Aorta (tissue), 5 donors: Measurements from ENCODE around the gene TEX9. TPM values are rescaled to one million over a fixed set of nuclear protein-coding genes. Genes with fewer than 3 reads are reported as not detected.
"Not testable (repeated sequence)": the region's sequence is repeated elsewhere in the genome, so short reads cannot be mapped to it uniquely, and the experiment has no call there.

Experiments used
- ATAC-seq: fragments of 200-7000 bp; cut with Tn5 transposase; one replicate; pipeline ENCODE4 v1.9.1; 2022; ENCODE audit warnings: moderate library complexity; ENCODE audit not compliant: low FRiP score
- DNase-seq, 2 donors: peaks; one replicate each; pipeline ENCODE4 v3.0.0-alpha.2; 2020
- H3K27ac ChIP-seq, 2 donors: one replicate each; pipeline ENCODE4 v1.5.1; 2013; ENCODE audit warnings: low read length in 2 of 2, mild to moderate bottlenecking in 2 of 2, moderate library complexity in 2 of 2, control low read depth in 1 of 2, inconsistent platforms in 1 of 2, low read depth in 1 of 2
- H3K27me3 ChIP-seq, 2 donors: one replicate each; pipeline ENCODE4 v1.6.1; 2013; ENCODE audit warnings: control low read depth in 1 of 2, low read length in 1 of 2, mild to moderate bottlenecking in 1 of 2, moderate library complexity in 1 of 2; ENCODE audit not compliant: insufficient read depth in 2 of 2, control insufficient read depth in 1 of 2
- H3K36me3 ChIP-seq, 2 donors: one replicate each; pipeline ENCODE4 v1.6.1; 2013; ENCODE audit warnings: control low read depth in 1 of 2, low read length in 1 of 2, mild to moderate bottlenecking in 1 of 2; ENCODE audit not compliant: insufficient read depth in 2 of 2, control insufficient read depth in 1 of 2
- H3K4me1 ChIP-seq, 2 donors: one replicate each; pipeline ENCODE4 v1.6.1; 2013; ENCODE audit warnings: low read length in 2 of 2, control low read depth in 1 of 2, mild to moderate bottlenecking in 1 of 2, moderate library complexity in 1 of 2; ENCODE audit not compliant: insufficient read depth in 2 of 2, control insufficient read depth in 1 of 2
- H3K4me3 ChIP-seq, 2 donors: one replicate each; pipeline ENCODE4 v1.5.1; 2013; ENCODE audit warnings: low read length in 2 of 2, control low read depth in 1 of 2, mild to moderate bottlenecking in 1 of 2
- H3K9me3 ChIP-seq: one replicate; pipeline ENCODE4 v1.6.1; 2013; ENCODE audit warnings: mild to moderate bottlenecking, low read length; ENCODE audit not compliant: control insufficient read depth
- WGBS, 2 donors: extraction: QIAGEN DNeasy Blood & Tissue Kit; methylation state at CpG; one replicate each; pipeline ENCODE4 v1.1.7; 2013; 5-methylcytosine and 5-hydroxymethylcytosine counted together
- intact Hi-C, 2 donors: fragments of 100-400 bp; cut with DNase I; formaldehyde crosslinking; loops; one replicate each; pipeline versions ENCODE4 v1.14.2 to v1.15.0; 2022
- polyA plus RNA-seq, 2 donors: library from polyadenylated mRNA; stranded (reverse); fragments of 200-250 nt; gene quantifications; one replicate each; pipeline ENCODE4 v1.2.3, GENCODE V29; 2013
- total RNA-seq, 2 donors: library from RNA; stranded (reverse); fragmentation: NEBNext Ultra II Directional; extraction: Animal tissue kit (Norgen Biotek cat#: 25700); gene quantifications; one replicate each; pipeline ENCODE4 v1.2.1, GENCODE V29; 2021
- donor health status: healthy with polysubstance abuse.
- donor health status: Bipolar disorder and iron deficiency.
- donor health status: DM: no; HTN: no; CAD: no.
- donor health status: DM: no; HTN: no; CAD: no.
- donor health status: DM: yes; HTN: yes; CAD: no.

TEX9 gene
- total and polyA plus RNA-seq, 4 donors: 3.9 to 6.5 (median 5.6) TPM

- Histone ChIP-seq H3K36me3 (no peaks in the 10 kb centered on the region), H3K9me3 (no peaks in the 10 kb centered on the region), H3K27me3 (no peaks in the 10 kb centered on the region), H3K4me1 (no peaks in the 10 kb centered on the region), H3K27ac (no peak overlapping the region), H3K4me3 (no peak overlapping the region)
- 73 to 84% methylated on average over 2 of the region's 2 CpGs for WGBS, 2 donors
- DNase-seq (no peak), ATAC-seq (no peak)
- intact Hi-C loops: no loop called here
These were observed 6.4 kb downstream of the TEX9 start for GRCh38 chr15:56371495-56372147.

GRCh38 chr15:56374693-56375092, 9.5 kb downstream of the TEX9 start:
- WGBS, 2 donors: 98 to 100% methylated on average over 2 of the region's 2 CpGs
- H3K36me3 ChIP-seq, ATAC-seq, H3K27ac ChIP-seq, H3K27me3 ChIP-seq, DNase-seq, H3K9me3 ChIP-seq, H3K4me1 ChIP-seq, intact Hi-C loops, H3K4me3 ChIP-seq: not testable (repeated sequence)

- H3K9me3 ChIP-seq, H3K4me3 ChIP-seq, ATAC-seq, intact Hi-C loops, H3K27ac ChIP-seq, H3K27me3 ChIP-seq, H3K4me1 ChIP-seq, H3K36me3 ChIP-seq, DNase-seq: not testable (repeated sequence)
- 94 to 95% methylated on average over 2 of the region's 2 CpGs for WGBS, 2 donors
These were observed 12.6 kb downstream of the TEX9 start for GRCh38 chr15:56377822-56378221.

GRCh38 chr15:56383010-56383409, 17.8 kb downstream of the TEX9 start:
- intact Hi-C loops: no loop called here
- no peak overlapping the region for H3K27ac ChIP-seq
- H3K36me3 ChIP-seq: no peaks in the 10 kb centered on the region
- 92 to 96% methylated on average over 3 of the region's 3 CpGs for whole genome bisulfite sequencing, 2 donors
- H3K27me3 ChIP-seq: no peaks in the 10 kb centered on the region
- no peaks in the 10 kb centered on the region for H3K9me3 ChIP-seq
- no peak for ATAC-seq
- no peaks in the 10 kb centered on the region for H3K4me1 ChIP-seq
- DNase-seq: no peak
- H3K4me3 ChIP-seq: no peak overlapping the region

GRCh38 chr15:56385908-56386307, 20.7 kb downstream of the TEX9 start:
- no peaks in the 10 kb centered on the region for H3K9me3 ChIP-seq
- ATAC-seq: no peak
- no peaks in the 10 kb centered on the region for H3K4me1 ChIP-seq
- no peaks in the 10 kb centered on the region for H3K27me3 ChIP-seq
- H3K27ac ChIP-seq: no peak overlapping the region
- intact Hi-C loops: no loop called here
- DNase-seq: no peak
- no peak overlapping the region for H3K4me3 ChIP-seq
- no peaks in the 10 kb centered on the region for H3K36me3 ChIP-seq
- 87 to 91% methylated on average over 3 of the region's 3 CpGs for WGBS, 2 donors

- no peaks in the 10 kb centered on the region for H3K36me3 ChIP-seq
- H3K9me3 ChIP-seq: no peaks in the 10 kb centered on the region
- no peaks in the 10 kb centered on the region for H3K27me3 ChIP-seq
- no peak overlapping the region for H3K27ac ChIP-seq
- ATAC-seq (no peak), DNase-seq (no peak)
- intact Hi-C loops: no loop called here
- no peak overlapping the region for H3K4me3 ChIP-seq
- no peaks in the 10 kb centered on the region for H3K4me1 ChIP-seq
- 88% methylated on average over 2 of the region's 2 CpGs for WGBS, 2 donors
These were observed 25.6 kb downstream of the TEX9 start for GRCh38 chr15:56390739-56391267.

- H3K36me3 ChIP-seq: no peaks in the 10 kb centered on the region
- ATAC-seq: no peak
- no peak overlapping the region for H3K4me3 ChIP-seq
- DNase-seq: no peak
- no peaks in the 10 kb centered on the region for H3K27me3 ChIP-seq
- 95 to 97% methylated on average over 1 of the region's 1 CpG for WGBS, 2 donors
- no peaks in the 10 kb centered on the region for H3K9me3 ChIP-seq
- H3K4me1 ChIP-seq: no peaks in the 10 kb centered on the region
- intact Hi-C loops: no loop called here
- no peak overlapping the region for H3K27ac ChIP-seq
These were observed 28.1 kb downstream of the TEX9 start for GRCh38 chr15:56393277-56393676.

- H3K4me3 ChIP-seq: no peak overlapping the region
- DNase-seq (no peak), ATAC-seq (no peak)
- intact Hi-C loops: no loop called here
- no peaks in the 10 kb centered on the region for H3K36me3 ChIP-seq
- H3K27me3 ChIP-seq: no peaks in the 10 kb centered on the region
- WGBS, 2 donors: 88 to 91% methylated on average over 1 of the region's 1 CpG
- no peaks in the 10 kb centered on the region for H3K9me3 ChIP-seq
- no peak overlapping the region for H3K27ac ChIP-seq
- H3K4me1 ChIP-seq: no peaks in the 10 kb centered on the region
These were observed 29.7 kb downstream of the TEX9 start for GRCh38 chr15:56394909-56395308.

- H3K4me1 ChIP-seq, ATAC-seq, DNase-seq, H3K9me3 ChIP-seq, H3K27me3 ChIP-seq, H3K4me3 ChIP-seq, H3K27ac ChIP-seq, intact Hi-C loops, H3K36me3 ChIP-seq: not testable (repeated sequence)
- 90 to 94% methylated on average over 3 of the region's 3 CpGs for WGBS, 2 donors
These were observed 32.1 kb downstream of the TEX9 start for GRCh38 chr15:56397325-56397724.
